ENCODE data around the gene POU5F1. TPM values are rescaled to one million over a fixed set of nuclear protein-coding genes. Genes with fewer than 3 reads are reported as not detected.

POU5F1 gene
- total and polyA plus RNA-seq, 2 of the 4 experiments (the other 2 are of a cell fraction): not detected

- H3K56ac ChIP-seq (ENCODE audit: extremely low read depth, insufficient read depth, low read length): no peak overlapping the region
- BruUV-seq (replicated peaks): no TSS peak
- intact Hi-C loops (cut with micrococcal nuclease): loop anchor here (10.0 kb wide), 1 partner anchor 258 kb away; no protein-coding TSS in a partner anchor
- no peak overlapping the region for H3K4ac ChIP-seq (ENCODE audit: low read depth, low read length)
- H4K5ac ChIP-seq (ENCODE audit: low read depth, low read length): no peak overlapping the region
- H3K4me2 ChIP-seq (ENCODE audit: low read depth, low read length): no peak overlapping the region
- no peak overlapping the region for H3K14ac ChIP-seq (replicated peaks; ENCODE audit: low read depth, low read length)
- no peak overlapping the region for H3K4me3 ChIP-seq (ENCODE audit: insufficient read depth, low read depth, low read length)
- DNase-seq: no peak
- no peaks in the 10 kb centered on the region for H4K20me1 ChIP-seq (ENCODE audit: insufficient read depth, low read length)
- no peak overlapping the region for H2AK9ac ChIP-seq (replicated peaks; ENCODE audit: low read depth, low read length, poor library complexity)
- dilution Hi-C loops (cut with HindIII; ENCODE audit: low sequenced_read_pairs, unreplicated experiment): no loop called here
- no peak overlapping the region for H4K8ac ChIP-seq (ENCODE audit: low read depth in 2 of 2, low read length in 2 of 2)
- ChIA-PET POLR2A (ENCODE audit: unreplicated experiment) (no interaction called here), CTCF (no interaction called here)
- no peak overlapping the region for H4K91ac ChIP-seq (ENCODE audit: insufficient read depth, low read depth, low read length)
- ATAC-seq (ENCODE audit: low read depth): no peak
- H2BK15ac ChIP-seq (ENCODE audit: low read depth, low read length): no peak overlapping the region
- H2AK5ac ChIP-seq (ENCODE audit: low read depth, low read length): no peak overlapping the region
- H3K27me3 ChIP-seq (ENCODE audit: control insufficient read depth, insufficient read depth, low read length): peaks cover 6% of the 10 kb centered on the region
- H3K9me1 ChIP-seq (ENCODE audit: insufficient read depth, low read length): no peaks in the 10 kb centered on the region
- H3K23ac ChIP-seq (ENCODE audit: low read depth, low read length): no peak overlapping the region
- H3K36me3 ChIP-seq (ENCODE audit: control insufficient read depth, insufficient read depth, low read length): no peaks in the 10 kb centered on the region
- H3K9me3 ChIP-seq (ENCODE audit: control insufficient read depth, insufficient read depth, low read length): peaks cover 6% of the 10 kb centered on the region
- H3K27ac ChIP-seq (ENCODE audit: insufficient read depth, low read length): no peak overlapping the region
- in situ Hi-C loops (cut with MboI; ENCODE audit: low sequenced_read_pairs): no loop called here
- 82% methylated on average over 3 of the region's 7 CpGs; no CpG with 5 or more reads in 1 of the 2 experiments for WGBS, 2 experiments (ENCODE audit: extremely low coverage in 2 of 2, insufficient read length in 1 of 2)
- H3K79me1 ChIP-seq (ENCODE audit: low read depth in 1 of 2, low read length in 2 of 2): no peaks in the 10 kb centered on the region
- H3K18ac ChIP-seq (ENCODE audit: low read depth, low read length): no peak overlapping the region
- H3K9ac ChIP-seq (ENCODE audit: low read depth, low read length): no peak overlapping the region
- no peaks in the 10 kb centered on the region for H3K4me1 ChIP-seq (ENCODE audit: control insufficient read depth, insufficient read depth, low read length)
- TF ChIP-seq MXI1 (IDR thresholded peaks at IDR 0.05; ENCODE audit: borderline replicate concordance, low read depth, low read length): no peak
- TF ChIP-seq MAZ (IDR thresholded peaks at IDR 0.05; ENCODE audit: borderline replicate concordance, low read depth, low read length): no peak
- TF ChIP-seq USF2 (IDR thresholded peaks at IDR 0.05; ENCODE audit: low read depth, low read length): no peak
- TF ChIP-seq RAD21 (IDR thresholded peaks at IDR 0.05; ENCODE audit: low read length): no peak
- no peak for TF ChIP-seq FOS (IDR thresholded peaks at IDR 0.05; ENCODE audit: low read depth, low read length)
- TF ChIP-seq BHLHE40 (IDR thresholded peaks at IDR 0.05; ENCODE audit: low read depth, low read length): no peak
- no peak for TF ChIP-seq MAFK (IDR thresholded peaks at IDR 0.05; ENCODE audit: low read depth, low read length)
- TF ChIP-seq NFE2L2 (IDR thresholded peaks at IDR 0.05; ENCODE audit: low read depth, low read length): no peak
- no peak for TF ChIP-seq CEBPB (IDR thresholded peaks at IDR 0.05; ENCODE audit: low read depth, low read length)
- TF ChIP-seq RCOR1 (IDR thresholded peaks at IDR 0.05; ENCODE audit: insufficient replicate concordance, low read length): no peak
- TF ChIP-seq SMC3 (IDR thresholded peaks at IDR 0.05; ENCODE audit: low read depth, low read length): no peak
- no peak for TF ChIP-seq ELK1 (IDR thresholded peaks at IDR 0.05; ENCODE audit: borderline replicate concordance, low read depth, low read length)
- H2BK120ac ChIP-seq (ENCODE audit: low read depth, low read length): no peak overlapping the region
- no peak overlapping the region for H2BK20ac ChIP-seq (ENCODE audit: low read depth, low read length)
- no peak overlapping the region for H2AFZ ChIP-seq (replicated peaks; ENCODE audit: low read length, poor library complexity)
- H2BK5ac ChIP-seq (ENCODE audit: low read depth, low read length, poor library complexity, severe bottlenecking): no peak overlapping the region
These were observed 45.9 kb upstream of the POU5F1 start for GRCh38 chr6:31216208-31216898.
